GM15510 (cell line): ENCODE measurements around the gene EGFR.

Experiments
- POLR2A ChIP-seq: IDR thresholded peaks from 3 replicates; pipeline ENCODE4 v1.6.1; 2011; ENCODE audit warnings: borderline replicate concordance; ENCODE audit not compliant: insufficient read length; ENCODE audit errors: extremely low read depth

The EGFR gene

GRCh38 chr7:55088107-55088506, 69.3 kb downstream of the EGFR start:
- TF ChIP-seq POLR2A, result no peak

- no peak for TF ChIP-seq POLR2A
Observed at GRCh38 chr7:55088620-55089019, 69.8 kb downstream of the EGFR start.

GRCh38 chr7:55092186-55092974, 73.6 kb downstream of the EGFR start:
- no peak for TF ChIP-seq POLR2A

- no peak for TF ChIP-seq POLR2A
Observed at GRCh38 chr7:55092975-55093373, 74.2 kb downstream of the EGFR start.

- no peak for TF ChIP-seq POLR2A
Observed at GRCh38 chr7:55093674-55094073, 74.9 kb downstream of the EGFR start.

GRCh38 chr7:55094092-55094690, 75.4 kb downstream of the EGFR start:
- TF ChIP-seq POLR2A, result no peak

- TF ChIP-seq POLR2A, result no peak
Observed at GRCh38 chr7:55095672-55096071, 76.9 kb downstream of the EGFR start.

GRCh38 chr7:55096323-55096722, 77.5 kb downstream of the EGFR start:
- TF ChIP-seq POLR2A, result no peak

- no peak for TF ChIP-seq POLR2A
Observed at GRCh38 chr7:55097100-55097499, 78.3 kb downstream of the EGFR start.

- no peak for TF ChIP-seq POLR2A
Observed at GRCh38 chr7:55099066-55099820, 80.4 kb downstream of the EGFR start.

- no peak for TF ChIP-seq POLR2A
Observed at GRCh38 chr7:55099821-55100543, 81.2 kb downstream of the EGFR start.

GRCh38 chr7:55100544-55101327, 81.9 kb downstream of the EGFR start:
- no peak for TF ChIP-seq POLR2A

GRCh38 chr7:55101359-55101758, 82.5 kb downstream of the EGFR start:
- no peak for TF ChIP-seq POLR2A

GRCh38 chr7:55104123-55104522, 85.3 kb downstream of the EGFR start:
- no peak for TF ChIP-seq POLR2A
